Measurements from ENCODE around the gene FTCDNL1. TPM values are rescaled to one million over a fixed set of nuclear protein-coding genes. Genes with fewer than 3 reads are reported as not detected.

The FTCDNL1 gene
- total RNA-seq, 4 donors from 2014 or later: 2.2 to 8.9 (median 3.6) TPM

- TF ChIP-seq CTCF (IDR thresholded peaks at IDR 0.05; ENCODE audit: low read depth): no peak
Measured at GRCh38 chr2:199770716-199771115, 80.3 kb downstream of the FTCDNL1 start.

- no peak for TF ChIP-seq CTCF (IDR thresholded peaks at IDR 0.05; ENCODE audit: low read depth)
Measured at GRCh38 chr2:199765646-199766045, 85.3 kb downstream of the FTCDNL1 start.

- no peak for TF ChIP-seq CTCF (IDR thresholded peaks at IDR 0.05; ENCODE audit: low read depth)
Measured at GRCh38 chr2:199764273-199764800, 86.7 kb downstream of the FTCDNL1 start.

GRCh38 chr2:199762963-199763362 is 88.0 kb downstream of the FTCDNL1 start:
- TF ChIP-seq CTCF (IDR thresholded peaks at IDR 0.05; ENCODE audit: low read depth): no peak

GRCh38 chr2:199760574-199760973 is 90.4 kb downstream of the FTCDNL1 start:
- TF ChIP-seq CTCF (IDR thresholded peaks at IDR 0.05; ENCODE audit: low read depth): no peak

GRCh38 chr2:199757233-199757870 is 93.6 kb downstream of the FTCDNL1 start:
- no peak for TF ChIP-seq CTCF (IDR thresholded peaks at IDR 0.05; ENCODE audit: low read depth)

- no peak for TF ChIP-seq CTCF (IDR thresholded peaks at IDR 0.05; ENCODE audit: low read depth)
Measured at GRCh38 chr2:199756743-199757142, 94.2 kb downstream of the FTCDNL1 start.

All from subcutaneous adipose tissue (tissue), 4 donors.